HG02623 (cell line): ENCODE measurements around the gene URB2.
"Not testable (repeated sequence)": the region's sequence is repeated elsewhere in the genome, so short reads cannot be mapped to it uniquely, and the experiment has no call there.

ENCODE experiments used
- ATAC-seq: cut with Tn5 transposase; IDR thresholded peaks from one replicate; pipeline ENCODE4 v1.9.1; 2021; ENCODE audit warnings: moderate library complexity; ENCODE audit not compliant: unreplicated experiment

The URB2 gene

DNA sequence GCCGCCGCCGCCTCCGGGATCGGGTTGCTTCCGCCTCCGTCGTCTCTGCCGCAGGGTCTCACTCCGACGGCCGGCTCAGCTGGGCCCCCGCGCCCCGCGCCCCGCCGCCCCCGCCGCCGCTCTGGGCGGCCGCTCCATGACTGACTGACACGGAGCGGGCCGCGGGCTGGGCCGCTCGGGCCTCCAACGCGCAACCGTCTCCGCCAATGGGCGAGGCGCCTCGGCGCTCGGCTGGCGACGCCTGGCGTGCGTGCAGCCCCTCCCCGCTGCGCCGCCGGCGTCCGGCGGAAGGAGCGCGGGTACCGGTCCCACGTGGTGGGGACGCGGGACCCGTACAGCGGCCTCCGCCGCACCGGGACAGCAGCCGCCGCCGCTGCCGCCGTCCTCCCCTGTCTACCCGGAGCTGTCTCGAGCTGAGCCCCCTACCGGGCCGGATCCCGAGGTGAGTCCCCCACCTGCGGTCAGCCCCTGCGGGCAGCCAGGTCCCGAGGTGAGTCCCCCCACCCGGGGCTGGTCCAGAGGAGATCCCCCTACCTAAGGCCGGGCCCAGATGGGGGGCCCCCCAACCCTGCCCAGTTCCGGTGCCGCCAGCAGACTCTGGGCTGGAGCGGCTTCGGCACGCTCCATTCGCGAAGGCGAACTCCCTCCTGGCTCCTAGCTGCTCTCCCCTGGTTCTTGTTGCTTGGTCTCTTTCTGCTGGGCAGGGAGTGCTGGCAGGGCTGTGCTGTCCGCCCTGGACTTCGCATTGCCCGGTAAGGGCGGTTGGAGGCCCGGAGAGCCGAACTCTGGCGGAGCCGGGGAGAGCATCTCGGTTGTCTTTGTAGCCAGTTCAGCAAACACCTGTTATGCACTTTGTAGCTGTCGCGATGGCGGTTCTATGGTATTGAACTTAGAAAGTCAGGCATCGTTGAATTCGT, at the start of gene URB2, which contains the start of gene TAF5L:
URB2 (plus strand) TSS at position 333 of the 917 bp plus-strand sequence. CDS start 1,387 bp downstream, outside the sequence.
TAF5L (minus strand) TSS at position 208 of the 917 bp plus-strand sequence. CDS start 11,640 bp downstream, outside the sequence.
- ATAC-seq: peak; percentile 79

DNA sequence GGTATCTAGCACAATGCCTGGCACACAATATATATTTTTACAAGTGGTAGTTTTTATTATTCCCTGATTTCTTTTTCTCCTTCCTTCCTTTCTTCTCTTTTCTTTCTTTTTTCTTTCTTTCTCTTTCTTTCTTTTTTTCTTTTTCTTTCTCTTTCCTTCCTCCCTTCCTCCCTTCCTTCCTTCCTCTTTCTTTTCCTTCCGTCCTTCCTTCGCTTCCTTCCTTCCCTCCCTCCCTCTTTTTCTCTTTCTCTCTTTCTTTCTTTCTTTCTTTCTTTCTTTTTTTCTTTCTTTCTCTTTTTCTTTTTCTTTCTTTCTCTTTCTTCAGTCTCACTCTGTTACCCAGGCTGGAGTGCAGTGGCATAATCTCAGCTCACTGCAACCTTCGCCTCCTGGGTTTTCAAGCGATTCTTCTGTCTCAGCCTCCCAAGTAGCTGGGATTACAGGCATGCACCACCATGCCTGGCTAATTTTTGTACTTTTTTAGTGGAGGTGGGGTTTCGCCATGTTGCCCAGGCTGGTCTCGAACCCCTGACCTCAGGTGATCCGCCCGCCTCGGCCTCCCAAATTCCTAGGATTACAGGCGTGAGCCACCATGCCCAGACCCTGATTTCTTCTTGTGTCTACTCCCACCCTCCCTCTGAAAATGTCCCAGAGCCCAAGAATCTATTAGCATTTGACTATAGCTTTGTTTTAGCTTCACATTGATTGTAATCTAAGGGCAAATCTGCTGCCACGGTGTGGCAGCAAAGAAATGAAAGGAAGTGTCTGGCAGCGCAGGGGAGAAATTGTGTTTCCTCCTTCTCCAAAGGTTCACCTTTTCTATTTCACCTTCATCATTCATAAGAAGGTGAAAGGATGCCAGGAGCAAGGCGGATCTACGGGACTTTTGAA, 47.6 kb upstream of the URB2 start:
- no peak for ATAC-seq

- peak; percentile 87 for ATAC-seq
Observed at GRCh38 chr1:229579059-229579673, 46.9 kb upstream of the URB2 start.

DNA sequence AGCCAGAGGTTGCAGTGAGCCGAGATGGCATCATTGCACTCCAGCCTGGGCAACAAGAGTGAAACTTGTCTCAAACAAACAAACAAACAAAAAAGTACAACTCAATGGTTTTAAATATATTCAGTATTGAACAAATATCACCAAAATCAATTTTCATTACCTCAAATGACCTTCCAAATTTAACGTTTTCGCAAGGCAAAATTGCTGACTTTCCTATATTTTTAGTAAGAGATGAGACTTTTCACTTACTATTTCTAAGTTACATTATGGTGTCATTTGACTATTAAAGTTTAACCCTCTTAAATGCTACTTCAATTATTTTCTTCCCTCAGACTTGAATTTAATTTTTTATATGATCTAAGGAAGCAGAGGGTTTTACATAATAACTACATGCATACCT, 44.6 kb upstream of the URB2 start:
- no peak for ATAC-seq

GRCh38 chr1:229582011-229582694, 43.9 kb upstream of the URB2 start:
- ATAC-seq: no peak

DNA sequence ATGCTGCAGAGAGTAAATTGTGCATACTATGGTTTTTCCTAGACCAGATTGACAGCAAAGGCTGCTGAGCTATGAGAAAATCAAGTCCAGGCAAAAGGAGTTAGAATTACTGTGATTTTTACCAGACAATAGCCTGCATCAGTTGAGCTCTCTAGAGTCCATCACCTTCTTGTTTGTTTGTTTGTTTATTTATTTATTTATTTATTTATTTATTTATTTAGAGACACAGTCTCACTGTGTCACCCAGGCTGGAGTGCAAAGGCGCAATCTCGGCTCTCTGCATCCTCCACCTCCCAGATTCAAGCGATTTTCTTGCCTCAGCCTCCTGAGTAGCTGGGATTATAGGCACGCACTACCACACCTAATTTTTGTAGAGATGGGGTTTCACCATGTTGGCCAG, 43.3 kb upstream of the URB2 start:
- ATAC-seq: no peak

DNA sequence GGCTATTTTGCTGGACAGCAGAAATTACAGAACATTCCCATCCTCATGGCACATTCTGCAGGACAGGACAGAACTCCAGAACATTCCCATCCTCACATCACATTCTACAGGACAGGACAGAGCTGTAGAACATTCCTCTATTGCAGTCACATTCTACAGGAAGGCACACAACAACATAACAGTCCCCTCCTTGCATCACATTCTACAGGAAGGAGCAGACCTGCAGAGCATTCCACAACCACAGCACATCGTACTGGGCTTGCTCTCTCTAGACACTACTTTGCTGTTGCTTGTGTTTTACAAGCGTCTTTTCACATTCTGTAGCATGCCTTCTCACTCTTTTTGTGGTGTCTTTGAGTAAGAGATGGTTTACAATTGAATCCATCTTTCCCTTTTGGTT, 40.7 kb upstream of the URB2 start:
- no peak for ATAC-seq

GRCh38 chr1:229590119-229590518, 35.9 kb upstream of the URB2 start:
- no peak for ATAC-seq

DNA sequence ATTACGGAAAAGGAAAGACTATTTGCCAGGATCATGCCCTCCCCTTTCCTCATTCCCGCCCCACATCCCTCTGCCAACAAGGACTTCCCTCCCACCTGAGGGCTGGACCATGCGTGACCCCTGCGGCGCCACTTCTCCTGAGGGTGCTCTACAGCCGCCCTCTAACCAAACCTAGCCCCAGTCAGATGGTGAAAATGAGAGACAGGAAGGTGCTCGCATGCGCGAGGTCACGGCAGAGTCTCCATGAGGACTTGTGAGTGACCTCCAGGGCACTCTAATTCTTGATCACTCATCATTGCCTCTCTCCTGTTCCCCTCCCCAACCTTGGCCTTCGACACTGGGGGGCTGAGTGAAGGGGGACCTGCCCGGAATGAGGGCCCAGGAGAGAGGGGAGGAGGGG, 32.2 kb upstream of the URB2 start:
- ATAC-seq: no peak

GRCh38 chr1:229594227-229595008, 31.6 kb upstream of the URB2 start:
- ATAC-seq: no peak

- ATAC-seq: not testable (repeated sequence)
Observed at GRCh38 chr1:229595876-229596275, 30.2 kb upstream of the URB2 start.

GRCh38 chr1:229596925-229597699, 28.9 kb upstream of the URB2 start:
- no peak for ATAC-seq

- no peak for ATAC-seq
Observed at GRCh38 chr1:229597877-229598276, 28.2 kb upstream of the URB2 start.

DNA sequence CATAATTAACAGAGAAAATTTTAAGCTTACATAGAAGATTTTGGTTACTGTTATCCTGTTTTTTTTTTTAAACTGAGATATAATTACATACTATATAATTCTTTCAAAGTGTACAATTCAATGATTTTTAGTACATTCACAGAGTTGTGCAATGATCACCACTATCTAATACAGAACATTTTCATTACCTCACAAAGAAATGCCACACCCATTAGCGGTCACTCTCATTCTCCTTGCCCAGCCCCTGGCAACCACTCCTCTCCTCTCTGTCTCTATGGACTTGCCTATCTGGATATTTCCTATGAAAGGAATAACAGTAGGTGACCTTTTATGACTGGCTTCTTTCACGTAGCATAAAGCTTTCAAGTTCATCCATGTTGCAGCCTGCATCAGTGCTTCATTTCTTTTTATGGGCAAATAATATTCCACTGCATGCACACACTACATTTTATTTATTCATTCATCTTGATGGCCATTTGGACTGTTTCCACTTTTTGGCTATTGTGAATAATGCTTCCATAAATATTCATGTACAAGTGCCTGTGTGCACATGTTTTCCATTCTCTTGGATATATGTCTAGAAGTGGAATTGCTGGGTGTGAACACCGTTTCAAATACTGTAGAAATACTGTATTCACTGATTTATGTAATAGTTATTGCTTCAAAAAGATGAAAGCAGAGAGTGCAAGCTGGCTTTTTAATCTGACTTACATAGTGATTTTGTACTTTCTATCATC, 26.7 kb upstream of the URB2 start:
- no peak for ATAC-seq

- ATAC-seq: no peak
Observed at GRCh38 chr1:229600229-229600628, 25.8 kb upstream of the URB2 start.

DNA sequence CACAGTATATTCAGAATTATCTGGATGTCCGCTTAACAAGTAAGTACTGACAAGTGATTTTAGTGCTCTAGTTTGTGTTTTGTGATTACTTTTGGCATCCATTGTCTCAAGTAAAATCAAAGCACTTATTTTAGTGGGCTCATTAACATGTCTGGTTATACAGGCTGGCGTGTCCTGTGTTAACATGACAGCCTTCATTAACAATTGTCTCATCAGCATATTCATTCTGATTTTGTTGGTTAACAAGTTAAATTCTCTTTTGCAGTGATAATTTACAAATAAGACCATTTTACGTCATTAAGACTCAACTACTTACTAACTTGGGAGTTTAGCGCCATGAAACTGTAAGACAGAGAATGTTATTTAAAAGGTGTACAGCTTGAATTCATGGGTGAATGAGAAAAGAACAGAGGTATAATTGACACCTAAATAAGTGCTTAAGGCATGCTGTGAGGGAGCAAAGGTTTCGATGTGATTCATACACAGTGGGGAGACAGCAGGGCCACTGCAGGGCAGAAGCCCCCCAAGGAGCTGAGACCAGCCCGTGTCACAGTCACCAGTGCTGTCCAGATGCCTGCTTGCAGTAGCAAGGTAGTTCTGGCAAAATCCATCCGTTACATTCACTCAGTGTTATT, 22.6 kb upstream of the URB2 start:
- ATAC-seq: no peak

DNA sequence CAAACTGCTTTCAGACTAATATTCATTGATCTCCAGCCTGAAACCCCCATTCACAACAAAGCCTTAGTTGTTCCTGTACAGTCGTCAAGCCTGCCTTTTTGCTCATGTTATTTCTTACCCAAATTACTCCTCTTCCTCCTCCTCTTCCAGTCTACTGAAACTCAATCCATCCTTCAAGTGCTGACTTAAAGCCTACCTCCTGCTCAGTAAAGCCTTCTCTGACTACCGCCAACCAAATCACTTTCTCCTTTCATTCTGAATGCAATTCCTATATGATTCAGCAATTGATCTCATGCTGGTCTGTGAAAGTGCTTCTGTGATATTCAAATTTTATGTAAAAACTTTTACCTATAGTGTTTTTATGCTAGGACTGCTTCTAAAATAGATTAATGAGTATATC, 18.7 kb upstream of the URB2 start:
- ATAC-seq: no peak

DNA sequence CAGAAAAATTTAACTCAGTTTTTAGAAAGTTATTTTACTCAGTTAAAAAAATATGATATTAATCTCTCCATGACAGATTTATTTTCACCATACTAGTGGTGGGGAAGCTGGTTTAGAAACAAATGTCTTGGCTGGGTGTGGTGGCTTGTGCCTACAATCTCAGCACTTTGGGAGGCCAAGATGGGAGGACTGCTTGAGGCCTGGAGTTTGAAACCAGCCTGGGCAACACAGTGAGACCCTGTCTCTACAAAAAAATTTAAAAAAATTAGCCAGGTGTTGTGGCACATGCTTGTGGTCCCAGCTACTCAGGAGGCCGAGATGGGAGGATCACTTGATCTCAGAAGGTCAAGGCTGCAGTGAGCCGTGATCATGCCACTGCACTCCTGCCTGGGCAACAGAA, 17.5 kb upstream of the URB2 start:
- no peak for ATAC-seq
